Uterine smooth muscle cell (primary cell): ENCODE measurements around the gene MPC1. TPM values are rescaled to one million over a fixed set of nuclear protein-coding genes. Genes with fewer than 3 reads are reported as not detected.

Experiments
- total RNA-seq: library from RNA; depleted of rRNA; stranded (reverse); fragments of >200 nt; gene quantifications from 2 replicates; pipeline ENCODE4 v1.2.3, GENCODE V29; 2014

MPC1 gene
- total RNA-seq, result 18.0 and 24.3 TPM in 2 replicates

GRCh38 chr6:166382933-166383801, at the start of gene MPC1:
Gene MPC1, minus strand, starts transcription at chr6:166382940. Its CDS starts 64 bp downstream, at chr6:166382876.

GRCh38 chr6:166342349-166343149, 40.2 kb downstream of the MPC1 start, which contains the start of gene SFT2D1:
Gene SFT2D1, minus strand, starts transcription at chr6:166342545. Its CDS starts 64 bp downstream, at chr6:166342481.

Other genes with a start within 250 kb of the MPC1 start
- gene TBXT, start 215.1 kb downstream of the MPC1 start, total RNA-seq, result not detected in 2 replicates
- 0.12 TPM in 1 of 2 replicates, not detected in the other for gene PRR18, start 74.5 kb downstream of the MPC1 start, total RNA-seq
- gene SFT2D1, start 40.4 kb downstream of the MPC1 start, total RNA-seq, result 44.0 and 62.1 TPM in 2 replicates
- gene RAMACL, start 203.7 kb upstream of the MPC1 start, total RNA-seq, result 2.1 and 2.3 TPM in 2 replicates
- gene RPS6KA2, start 244.3 kb upstream of the MPC1 start, total RNA-seq, result 41.1 and 74.6 TPM in 2 replicates